SK-N-SH (cell line): ENCODE measurements around the gene CENPT. TPM values are rescaled to one million over a fixed set of nuclear protein-coding genes. Genes with fewer than 3 reads are reported as not detected.

Experiments used
- CTCF ChIA-PET: fragments of 300-600, 350-600 bp; formaldehyde crosslinking; extraction: SDS; loops from one replicate; lab custom pipeline; 2021; lab: Yijun Ruan, JAX
- POLR2A ChIA-PET: fragments of 350-600 bp; sonication (Branson Sonifier 250); formaldehyde crosslinking; extraction: SDS; loops from one replicate; lab custom pipeline; 2020; ENCODE audit warnings: antibody characterized with exemption, inconsistent platforms; lab: Yijun Ruan, JAX
- DNase-seq: peaks from one replicate; pipeline ENCODE4 v3.0.0; 2012
- H2AFZ ChIP-seq: fragments of 200-600 bp; sonication (generic); 2 replicates; pipeline ENCODE4 v1.8.1; 2016; ENCODE audit warnings: antibody characterized with exemption, mild to moderate bottlenecking, low read depth
- H3F3A ChIP-seq: fragments of 200-600 bp; sonication (generic); replicated peaks from 2 replicates; pipeline ENCODE3; 2016; ENCODE audit warnings: antibody characterized with exemption, mild to moderate bottlenecking; ENCODE audit not compliant: insufficient read depth
- H3K27ac ChIP-seq, 2 experiments: fragments of 200-500 bp in 1 of 2; fragments of 200-600 bp in 1 of 2; sonication (Bioruptor generic) in 1 of 2; sonication (generic), shearing (Covaris generic) in 1 of 2; 2 replicates each; pipeline versions ENCODE4 v1.5.1 to v1.6.1; 2014 to 2016; ENCODE audit warnings: low read depth in 2 of 2, inconsistent platforms in 1 of 2, low read length in 1 of 2, mild to moderate bottlenecking in 1 of 2, mixed read lengths in 1 of 2
- H3K27me3 ChIP-seq: fragments of 200-600 bp; sonication (generic), shearing (Covaris generic); 2 replicates; pipeline ENCODE4 v1.6.1; 2016; ENCODE audit warnings: mixed run types; ENCODE audit not compliant: insufficient read depth
- H3K36me3 ChIP-seq, 2 experiments: fragments of 200-500 bp in 1 of 2; fragments of 200-600 bp in 1 of 2; sonication (Bioruptor generic) in 1 of 2; sonication (generic) in 1 of 2; replicated peaks in 1 of 2; 2 replicates each; pipeline versions ENCODE3 to v1.5.1; 2014 to 2016; ENCODE audit warnings: low read length in 1 of 2, mild to moderate bottlenecking in 1 of 2; ENCODE audit not compliant: insufficient read depth in 2 of 2, control insufficient read depth in 1 of 2
- H3K4me1 ChIP-seq, 2 experiments: fragments of 200-500 bp in 1 of 2; fragments of 200-600 bp in 1 of 2; sonication (Bioruptor generic) in 1 of 2; sonication (generic), shearing (Covaris generic) in 1 of 2; 2 replicates each; pipeline versions ENCODE4 v1.5.1 to v1.6.1; 2014 to 2016; ENCODE audit warnings: low read depth in 1 of 2, low read length in 1 of 2, mixed run types in 1 of 2; ENCODE audit not compliant: insufficient read depth in 2 of 2, control insufficient read depth in 1 of 2
- H3K4me2 ChIP-seq: fragments of 200-600 bp; sonication (generic), shearing (Covaris generic); 2 replicates; pipeline ENCODE4 v1.6.1; 2017; ENCODE audit warnings: mixed run types
- H3K4me3 ChIP-seq, 2 experiments: fragments of 200-500 bp in 1 of 2; fragments of 200-600 bp in 1 of 2; sonication (Bioruptor generic) in 1 of 2; sonication (generic), shearing (Covaris generic) in 1 of 2; 2 replicates each; pipeline versions ENCODE4 v1.5.1 to v1.8.1; 2014 to 2016; ENCODE audit warnings: low read depth in 2 of 2, inconsistent platforms in 1 of 2, low read length in 1 of 2, mild to moderate bottlenecking in 1 of 2, mixed read lengths in 1 of 2, moderate library complexity in 1 of 2
- H3K79me2 ChIP-seq: fragments of 200-600 bp; sonication (generic); 2 replicates; pipeline ENCODE4 v1.8.1; 2017; ENCODE audit warnings: mild to moderate bottlenecking; ENCODE audit not compliant: insufficient read depth
- H3K9ac ChIP-seq: fragments of 200-600 bp; sonication (generic); 2 replicates; pipeline ENCODE4 v1.6.1; 2017; ENCODE audit warnings: mixed run types
- H3K9me2 ChIP-seq: fragments of 200-600 bp; sonication (generic); 2 replicates; pipeline ENCODE4 v1.6.1; 2017; ENCODE audit warnings: mixed run types
- H3K9me3 ChIP-seq: fragments of 200-600 bp; sonication (generic); 2 replicates; pipeline ENCODE4 v1.6.1; 2017; ENCODE audit warnings: mixed run types, mild to moderate bottlenecking, moderate library complexity
- H4K20me1 ChIP-seq: fragments of 200-600 bp; sonication (generic); 2 replicates; pipeline ENCODE4 v1.6.1; 2017; ENCODE audit warnings: mild to moderate bottlenecking, mixed run types; ENCODE audit not compliant: insufficient read depth
- CHD2 ChIP-seq: fragments of 150-350 bp; IDR thresholded peaks from 2 replicates; pipeline ENCODE4 v1.6.1; 2018; ENCODE audit warnings: low read length; ENCODE audit not compliant: partially characterized antibody
- ELF1 ChIP-seq: IDR thresholded peaks from 2 replicates; pipeline ENCODE4 v1.4.0; 2012
- EP300 ChIP-seq, 2 experiments: IDR thresholded peaks; 2 replicates each; pipeline versions ENCODE4 v1.4.0 to v1.6.1; 2012; ENCODE audit warnings: borderline replicate concordance in 1 of 2, low read depth in 1 of 2, low read length in 1 of 2
- FOXM1 ChIP-seq: IDR thresholded peaks from 2 replicates; pipeline ENCODE4 v1.4.0; 2012; ENCODE audit warnings: low read depth, mild to moderate bottlenecking
- MXI1 ChIP-seq: IDR thresholded peaks from 2 replicates; pipeline ENCODE4 v1.6.1; 2012; ENCODE audit warnings: mild to moderate bottlenecking, low read depth, low read length, improper control_type of control experiment
- POLR2AphosphoS5 ChIP-seq: IDR thresholded peaks from 2 replicates; pipeline ENCODE4 v1.6.1; 2012; ENCODE audit warnings: low read depth, low read length
- SIN3A ChIP-seq: IDR thresholded peaks from 2 replicates; pipeline ENCODE4 v1.6.1; 2012; ENCODE audit warnings: low read depth, mild to moderate bottlenecking, low read length, moderate library complexity, borderline replicate concordance
- TAF1 ChIP-seq: IDR thresholded peaks from 2 replicates; pipeline ENCODE4 v1.6.1; 2012; ENCODE audit warnings: low read depth, mild to moderate bottlenecking, low read length, moderate library complexity, borderline replicate concordance
- TCF12 ChIP-seq: IDR thresholded peaks from 2 replicates; pipeline ENCODE4 v1.4.0; 2012
- TEAD4 ChIP-seq: IDR thresholded peaks from 2 replicates; pipeline ENCODE4 v1.4.0; 2012; ENCODE audit warnings: mild to moderate bottlenecking, borderline replicate concordance; ENCODE audit not compliant: insufficient read depth
- YY1 ChIP-seq: IDR thresholded peaks from 2 replicates; pipeline ENCODE4 v1.4.0; 2012; ENCODE audit warnings: low read depth, mild to moderate bottlenecking
- WGBS: methylation state at CpG from one replicate; pipeline ENCODE4 v1.1.6; 2017; ENCODE audit warnings: low lambda C conversion rate; 5-methylcytosine and 5-hydroxymethylcytosine counted together
- polyA plus RNA-seq, 3 experiments: library from polyadenylated mRNA; depleted of rRNA; stranded (reverse); fragments of >200 nt; gene quantifications; 2 replicates each; pipeline ENCODE4 v1.2.3, GENCODE V29; 2012
- TF ChIP-seq, protein P1 (sequence below): fragments of 150-350 bp; IDR thresholded peaks from 2 replicates; pipeline ENCODE4 v1.6.1; 2017; ENCODE audit warnings: antibody characterized with exemption, low read length, low read depth, borderline replicate concordance
- TF ChIP-seq, protein P2 (sequence below): fragments of 150-350 bp; IDR thresholded peaks from 2 replicates; pipeline ENCODE4 v1.6.1; 2016; ENCODE audit warnings: mild to moderate bottlenecking, low read depth, low read length
- TF ChIP-seq, protein P3 (sequence below): IDR thresholded peaks from 2 replicates; pipeline ENCODE4; 2012
- TF ChIP-seq, protein P4 (sequence below): fragments of 200-600 bp; sonication (generic); IDR thresholded peaks from 2 replicates; pipeline ENCODE4 v1.6.1; 2017; ENCODE audit warnings: antibody characterized with exemption, mild to moderate bottlenecking, moderate library complexity
- TF ChIP-seq, protein P5 (sequence below): IDR thresholded peaks from 2 replicates; pipeline ENCODE4 v1.4.0; 2012; ENCODE audit warnings: low read depth, borderline replicate concordance

CENPT gene
- polyA plus RNA-seq, 1 of the 3 experiments (the other 2 are of a cell fraction): 48.6 TPM

DNA sequence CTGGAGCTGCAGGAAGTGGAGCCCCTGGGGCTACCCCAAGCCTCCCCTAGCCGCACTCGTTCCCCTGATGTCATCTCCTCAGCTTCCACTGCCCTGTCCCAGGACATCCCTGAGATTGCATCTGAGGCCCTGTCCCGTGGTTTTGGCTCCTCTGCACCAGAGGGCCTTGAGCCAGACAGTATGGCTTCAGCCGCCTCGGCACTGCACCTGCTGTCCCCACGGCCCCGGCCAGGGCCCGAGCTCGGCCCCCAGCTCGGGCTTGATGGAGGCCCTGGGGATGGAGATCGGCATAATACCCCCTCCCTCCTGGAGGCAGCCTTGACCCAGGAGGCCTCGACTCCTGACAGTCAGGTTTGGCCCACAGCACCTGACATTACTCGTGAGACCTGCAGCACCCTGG, 33.1 kb upstream of the CENPT start (continued):
- TF ChIP-seq, protein P1, sequence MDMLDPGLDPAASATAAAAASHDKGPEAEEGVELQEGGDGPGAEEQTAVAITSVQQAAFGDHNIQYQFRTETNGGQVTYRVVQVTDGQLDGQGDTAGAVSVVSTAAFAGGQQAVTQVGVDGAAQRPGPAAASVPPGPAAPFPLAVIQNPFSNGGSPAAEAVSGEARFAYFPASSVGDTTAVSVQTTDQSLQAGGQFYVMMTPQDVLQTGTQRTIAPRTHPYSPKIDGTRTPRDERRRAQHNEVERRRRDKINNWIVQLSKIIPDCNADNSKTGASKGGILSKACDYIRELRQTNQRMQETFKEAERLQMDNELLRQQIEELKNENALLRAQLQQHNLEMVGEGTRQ: no peak
- no peak for TF ChIP-seq FOXM1
- TF ChIP-seq, all 33 proteins: peak for 0

DNA sequence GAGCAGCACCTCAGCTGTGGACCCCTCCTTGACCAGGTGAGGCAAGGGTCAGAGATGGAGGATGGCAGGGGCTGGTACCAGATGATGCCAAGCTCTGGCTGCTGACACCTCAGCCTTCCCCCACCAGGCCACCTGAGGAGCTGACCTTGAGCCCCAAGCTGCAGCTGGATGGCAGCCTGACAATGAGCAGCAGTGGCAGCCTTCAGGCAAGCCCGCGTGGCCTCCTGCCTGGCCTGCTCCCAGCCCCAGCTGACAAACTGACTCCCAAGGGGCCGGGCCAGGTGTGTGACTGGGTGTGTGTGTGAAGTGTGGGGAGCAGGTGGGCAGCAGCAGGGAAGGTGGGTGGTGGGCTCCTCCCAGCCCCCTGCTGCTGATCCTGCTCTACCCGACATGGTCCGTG, 32.4 kb upstream of the CENPT start:
- no peak overlapping the region for H2AFZ ChIP-seq
- no peaks in the 10 kb centered on the region for H3K9me2 ChIP-seq
- H3K36me3 ChIP-seq: peaks cover 21 to 83% of the 10 kb centered on the region in 2 experiments
- TF ChIP-seq, protein P2, sequence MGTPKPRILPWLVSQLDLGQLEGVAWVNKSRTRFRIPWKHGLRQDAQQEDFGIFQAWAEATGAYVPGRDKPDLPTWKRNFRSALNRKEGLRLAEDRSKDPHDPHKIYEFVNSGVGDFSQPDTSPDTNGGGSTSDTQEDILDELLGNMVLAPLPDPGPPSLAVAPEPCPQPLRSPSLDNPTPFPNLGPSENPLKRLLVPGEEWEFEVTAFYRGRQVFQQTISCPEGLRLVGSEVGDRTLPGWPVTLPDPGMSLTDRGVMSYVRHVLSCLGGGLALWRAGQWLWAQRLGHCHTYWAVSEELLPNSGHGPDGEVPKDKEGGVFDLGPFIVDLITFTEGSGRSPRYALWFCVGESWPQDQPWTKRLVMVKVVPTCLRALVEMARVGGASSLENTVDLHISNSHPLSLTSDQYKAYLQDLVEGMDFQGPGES: no peak
- TF ChIP-seq POLR2AphosphoS5: no peak
- TF ChIP-seq TAF1: no peak
- TF ChIP-seq MXI1: no peak
- TF ChIP-seq, protein P3, sequence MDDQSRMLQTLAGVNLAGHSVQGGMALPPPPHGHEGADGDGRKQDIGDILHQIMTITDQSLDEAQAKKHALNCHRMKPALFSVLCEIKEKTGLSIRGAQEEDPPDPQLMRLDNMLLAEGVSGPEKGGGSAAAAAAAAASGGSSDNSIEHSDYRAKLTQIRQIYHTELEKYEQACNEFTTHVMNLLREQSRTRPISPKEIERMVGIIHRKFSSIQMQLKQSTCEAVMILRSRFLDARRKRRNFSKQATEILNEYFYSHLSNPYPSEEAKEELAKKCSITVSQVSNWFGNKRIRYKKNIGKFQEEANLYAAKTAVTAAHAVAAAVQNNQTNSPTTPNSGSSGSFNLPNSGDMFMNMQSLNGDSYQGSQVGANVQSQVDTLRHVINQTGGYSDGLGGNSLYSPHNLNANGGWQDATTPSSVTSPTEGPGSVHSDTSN: no peak
- TF ChIP-seq SIN3A: no peak
- TF ChIP-seq, all 33 proteins: peak for 0
- Histone ChIP-seq H3K4me2 (no peak overlapping the region), H3K4me1 (peaks cover 7 to 11% of the 10 kb centered on the region in 2 experiments; a peak in 2 of 4 replicates), H4K20me1 (peaks cover 28% of the 10 kb centered on the region), H3K27ac (no peak overlapping the region), H3K79me2 (peaks cover 20% of the 10 kb centered on the region), H3K27me3 (no peaks in the 10 kb centered on the region), H3K4me3 (no peak overlapping the region), H3K9ac (no peak overlapping the region), H3F3A (peaks cover 14% of the 10 kb centered on the region), H3K9me3 (no peaks in the 10 kb centered on the region)
- WGBS: 92% methylated on average over 5 of the region's 5 CpGs
- POLR2A ChIA-PET: no interaction called here
- no peak for DNase-seq
- CTCF ChIA-PET: interaction anchor here (1.4 to 22.4 kb wide), 3 partner anchors 51 to 217 kb away, joined by 4 to 564 read pairs (median 12); partner anchors contain the start of genes CTRL, LCAT and PSMB10

DNA sequence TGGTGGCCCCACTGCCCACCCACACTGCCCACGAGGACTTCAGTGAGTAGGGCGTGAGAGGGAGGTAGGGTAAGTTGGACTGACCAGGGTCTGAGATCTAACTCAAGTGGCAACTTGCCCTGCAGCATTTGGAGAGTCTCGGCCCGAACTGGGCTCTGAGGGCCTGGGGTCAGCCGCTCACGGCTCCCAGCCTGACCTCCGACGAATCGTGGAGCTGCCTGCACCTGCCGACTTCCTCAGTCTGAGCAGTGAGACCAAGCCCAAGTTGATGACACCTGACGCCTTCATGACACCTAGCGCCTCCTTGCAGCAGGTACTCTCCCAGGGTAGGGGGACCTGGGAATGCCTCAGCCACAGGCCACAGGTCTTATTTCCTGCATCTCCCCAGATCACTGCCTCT, 32.0 kb upstream of the CENPT start:
- Histone ChIP-seq H3K9me2 (no peaks in the 10 kb centered on the region), H3K9me3 (no peaks in the 10 kb centered on the region), H3F3A (peaks cover 13% of the 10 kb centered on the region), H2AFZ (no peak overlapping the region), H3K36me3 (peaks cover 21 to 83% of the 10 kb centered on the region in 2 experiments), H3K27me3 (no peaks in the 10 kb centered on the region), H3K27ac (no peak overlapping the region), H3K4me2 (no peak overlapping the region), H3K4me1 (peaks cover 7 to 10% of the 10 kb centered on the region in 2 experiments; a peak in 2 of 4 replicates), H4K20me1 (peaks cover 32% of the 10 kb centered on the region), H3K4me3 (no peak overlapping the region), H3K79me2 (peaks cover 25% of the 10 kb centered on the region), H3K9ac (no peak overlapping the region)
- CTCF ChIA-PET: interaction anchor here (1.4 to 22.4 kb wide), 3 partner anchors 52 to 217 kb away, joined by 4 to 564 read pairs (median 12); partner anchors contain the start of genes CTRL, LCAT and PSMB10
- 97% methylated on average over 12 of the region's 12 CpGs for WGBS
- POLR2A ChIA-PET: no interaction called here
- DNase-seq: no peak
- TF ChIP-seq, protein P4, sequence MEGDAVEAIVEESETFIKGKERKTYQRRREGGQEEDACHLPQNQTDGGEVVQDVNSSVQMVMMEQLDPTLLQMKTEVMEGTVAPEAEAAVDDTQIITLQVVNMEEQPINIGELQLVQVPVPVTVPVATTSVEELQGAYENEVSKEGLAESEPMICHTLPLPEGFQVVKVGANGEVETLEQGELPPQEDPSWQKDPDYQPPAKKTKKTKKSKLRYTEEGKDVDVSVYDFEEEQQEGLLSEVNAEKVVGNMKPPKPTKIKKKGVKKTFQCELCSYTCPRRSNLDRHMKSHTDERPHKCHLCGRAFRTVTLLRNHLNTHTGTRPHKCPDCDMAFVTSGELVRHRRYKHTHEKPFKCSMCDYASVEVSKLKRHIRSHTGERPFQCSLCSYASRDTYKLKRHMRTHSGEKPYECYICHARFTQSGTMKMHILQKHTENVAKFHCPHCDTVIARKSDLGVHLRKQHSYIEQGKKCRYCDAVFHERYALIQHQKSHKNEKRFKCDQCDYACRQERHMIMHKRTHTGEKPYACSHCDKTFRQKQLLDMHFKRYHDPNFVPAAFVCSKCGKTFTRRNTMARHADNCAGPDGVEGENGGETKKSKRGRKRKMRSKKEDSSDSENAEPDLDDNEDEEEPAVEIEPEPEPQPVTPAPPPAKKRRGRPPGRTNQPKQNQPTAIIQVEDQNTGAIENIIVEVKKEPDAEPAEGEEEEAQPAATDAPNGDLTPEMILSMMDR: no peak
- no peak for TF ChIP-seq CHD2
- TF ChIP-seq ELF1: no peak
- TF ChIP-seq EP300 (IDR thresholded peaks at IDR 0.05; ENCODE audit: borderline replicate concordance in 1 of 2, low read depth in 1 of 2, low read length in 1 of 2): no peak
- TF ChIP-seq, protein P1: no peak
- no peak for TF ChIP-seq TEAD4
- TF ChIP-seq TCF12: no peak
- TF ChIP-seq, protein P2: no peak
- TF ChIP-seq, protein P5, sequence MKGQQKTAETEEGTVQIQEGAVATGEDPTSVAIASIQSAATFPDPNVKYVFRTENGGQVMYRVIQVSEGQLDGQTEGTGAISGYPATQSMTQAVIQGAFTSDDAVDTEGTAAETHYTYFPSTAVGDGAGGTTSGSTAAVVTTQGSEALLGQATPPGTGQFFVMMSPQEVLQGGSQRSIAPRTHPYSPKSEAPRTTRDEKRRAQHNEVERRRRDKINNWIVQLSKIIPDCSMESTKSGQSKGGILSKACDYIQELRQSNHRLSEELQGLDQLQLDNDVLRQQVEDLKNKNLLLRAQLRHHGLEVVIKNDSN: no peak
- no peak for TF ChIP-seq YY1
- TF ChIP-seq TAF1: no peak
- no peak for TF ChIP-seq POLR2AphosphoS5
